Prostate gland (tissue), 2 donors: ENCODE results near the gene STK24. TPM values are rescaled to one million over a fixed set of nuclear protein-coding genes. Genes with fewer than 3 reads are reported as not detected.

Experiments
- DNase-seq: peaks from one replicate; pipeline ENCODE4 v3.0.0-alpha.2; 2019; ENCODE audit warnings: low spot score
- H3K27ac ChIP-seq, 2 donors: fragments of 200-600 bp; sonication (generic); 2 replicates each; pipeline ENCODE4 v1.5.1; 2017 to 2019
- H3K27me3 ChIP-seq: fragments of 200-600 bp; sonication (generic); replicated peaks from 2 replicates; pipeline ENCODE4 v1.5.1; 2019; ENCODE audit not compliant: insufficient read depth
- H3K36me3 ChIP-seq, 2 donors: fragments of 200-600 bp; sonication (generic); 1 replicate in 1 of 2; 2 replicates in 1 of 2; pipeline versions ENCODE4 v1.5.1 to v1.8.1; 2017 to 2019
- H3K4me1 ChIP-seq: fragments of 200-600 bp; sonication (generic); replicated peaks from 2 replicates; pipeline ENCODE4 v1.5.1; 2019
- H3K4me3 ChIP-seq, 2 donors: fragments of 200-600 bp; sonication (generic); 2 replicates each; pipeline ENCODE4 v1.5.1; 2017 to 2019
- H3K9me3 ChIP-seq: fragments of 200-600 bp; sonication (generic); 2 replicates; pipeline ENCODE4 v1.5.1; 2017
- POLR2A ChIP-seq: fragments of 450-650 bp; IDR thresholded peaks from one replicate; pipeline ENCODE4 v1.6.1; 2016; ENCODE audit warnings: antibody characterized with exemption, mild to moderate bottlenecking
- POLR2AphosphoS5 ChIP-seq: sonication (generic); formaldehyde crosslinking; IDR thresholded peaks from one replicate; pipeline ENCODE4 v1.6.1; 2017; ENCODE audit warnings: antibody characterized with exemption
- WGBS: methylation state at CpG from one replicate; pipeline ENCODE4 v1.1.5; 2018; 5-methylcytosine and 5-hydroxymethylcytosine counted together
- intact Hi-C: fragments of 100-400 bp; cut with DNase I; formaldehyde crosslinking; loops from one replicate; pipeline ENCODE4 v1.14.2; 2022
- total RNA-seq, 2 donors: library from RNA; depleted of rRNA; stranded (reverse); fragments of >200 nt; gene quantifications; one replicate each; pipeline ENCODE4 v1.1.0, GENCODE V29; 2016
- TF ChIP-seq, protein P1 (sequence below), 4 experiments: fragments of 200-600 bp in 2 of 4; fragments of 450-650 bp in 2 of 4; sonication (generic) in 2 of 4; IDR thresholded peaks; 1 replicate in 3 of 4; 2 replicates in 1 of 4; pipeline ENCODE4 v1.5.1; 2016 to 2019; ENCODE audit warnings: antibody characterized with exemption in 4 of 4, mild to moderate bottlenecking in 2 of 4, moderate library complexity in 2 of 4

The STK24 gene
- total RNA-seq, 2 donors from 2014 or later: 80.5 to 187 TPM

DNA sequence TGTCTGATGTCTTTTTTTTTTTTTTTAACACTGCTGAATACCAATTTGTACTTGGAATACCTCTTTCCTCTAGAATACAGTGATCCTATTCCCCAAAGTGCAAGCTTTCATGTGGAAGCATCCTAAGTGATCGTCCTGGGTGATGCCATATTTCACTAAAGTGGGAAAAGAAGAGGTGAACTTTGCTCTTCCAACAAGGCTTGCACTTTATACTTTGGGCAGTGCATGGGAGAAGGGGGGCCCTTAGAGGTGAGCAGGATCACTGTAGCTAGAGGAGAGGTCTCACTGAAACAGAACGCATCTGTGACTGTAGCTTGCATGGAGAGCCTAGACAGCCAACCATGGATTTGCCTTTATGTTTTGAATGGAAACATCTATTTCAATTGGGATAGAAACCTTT is 173.8 kb downstream of the STK24 start:
- no peak overlapping the region for H3K4me3 ChIP-seq
- TF ChIP-seq POLR2AphosphoS5 (no peak), POLR2A (no peak)
- TF ChIP-seq, protein P1, sequence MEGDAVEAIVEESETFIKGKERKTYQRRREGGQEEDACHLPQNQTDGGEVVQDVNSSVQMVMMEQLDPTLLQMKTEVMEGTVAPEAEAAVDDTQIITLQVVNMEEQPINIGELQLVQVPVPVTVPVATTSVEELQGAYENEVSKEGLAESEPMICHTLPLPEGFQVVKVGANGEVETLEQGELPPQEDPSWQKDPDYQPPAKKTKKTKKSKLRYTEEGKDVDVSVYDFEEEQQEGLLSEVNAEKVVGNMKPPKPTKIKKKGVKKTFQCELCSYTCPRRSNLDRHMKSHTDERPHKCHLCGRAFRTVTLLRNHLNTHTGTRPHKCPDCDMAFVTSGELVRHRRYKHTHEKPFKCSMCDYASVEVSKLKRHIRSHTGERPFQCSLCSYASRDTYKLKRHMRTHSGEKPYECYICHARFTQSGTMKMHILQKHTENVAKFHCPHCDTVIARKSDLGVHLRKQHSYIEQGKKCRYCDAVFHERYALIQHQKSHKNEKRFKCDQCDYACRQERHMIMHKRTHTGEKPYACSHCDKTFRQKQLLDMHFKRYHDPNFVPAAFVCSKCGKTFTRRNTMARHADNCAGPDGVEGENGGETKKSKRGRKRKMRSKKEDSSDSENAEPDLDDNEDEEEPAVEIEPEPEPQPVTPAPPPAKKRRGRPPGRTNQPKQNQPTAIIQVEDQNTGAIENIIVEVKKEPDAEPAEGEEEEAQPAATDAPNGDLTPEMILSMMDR (IDR thresholded peaks at IDR 0.05): no peak
- no peak for DNase-seq
- H3K27me3 ChIP-seq: no peaks in the 10 kb centered on the region
- H3K4me1 ChIP-seq: peaks cover 3% of the 10 kb centered on the region
- WGBS: 94% methylated on average over 2 of the region's 2 CpGs
- intact Hi-C loops: no loop called here
- no peaks in the 10 kb centered on the region for H3K9me3 ChIP-seq
- no peaks in the 10 kb centered on the region for H3K36me3 ChIP-seq
- no peak overlapping the region for H3K27ac ChIP-seq

DNA sequence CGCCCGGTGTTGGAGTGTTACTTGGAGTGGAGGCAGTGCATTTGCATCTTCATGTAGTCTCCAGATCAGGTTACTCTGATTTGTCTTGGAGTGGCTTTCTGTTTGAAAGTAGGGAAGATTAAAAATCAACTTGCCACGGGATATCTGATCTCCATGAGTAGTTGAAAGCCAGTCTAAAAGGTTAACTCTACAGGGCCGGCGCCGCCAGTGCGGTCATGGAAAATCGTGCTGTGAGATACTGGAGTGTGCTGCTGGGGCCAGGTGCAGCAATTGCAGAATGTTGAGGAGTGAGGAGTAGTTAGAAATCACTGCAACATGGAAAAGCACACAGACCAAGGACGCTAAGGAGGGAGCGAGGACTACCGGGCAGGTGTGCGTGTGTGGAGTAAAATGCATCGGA is 175.0 kb downstream of the STK24 start:
- DNase-seq: no peak
- Histone ChIP-seq H3K27me3 (no peaks in the 10 kb centered on the region), H3K36me3 (no peaks in the 10 kb centered on the region), H3K4me1 (peaks cover 3% of the 10 kb centered on the region), H3K4me3 (no peak overlapping the region), H3K9me3 (no peaks in the 10 kb centered on the region), H3K27ac (no peak overlapping the region)
- TF ChIP-seq, protein P1 (IDR thresholded peaks at IDR 0.05): no peak
- TF ChIP-seq POLR2A (no peak), POLR2AphosphoS5 (no peak)
- WGBS: 93% methylated on average over 13 of the region's 13 CpGs
- intact Hi-C loops: no loop called here

DNA sequence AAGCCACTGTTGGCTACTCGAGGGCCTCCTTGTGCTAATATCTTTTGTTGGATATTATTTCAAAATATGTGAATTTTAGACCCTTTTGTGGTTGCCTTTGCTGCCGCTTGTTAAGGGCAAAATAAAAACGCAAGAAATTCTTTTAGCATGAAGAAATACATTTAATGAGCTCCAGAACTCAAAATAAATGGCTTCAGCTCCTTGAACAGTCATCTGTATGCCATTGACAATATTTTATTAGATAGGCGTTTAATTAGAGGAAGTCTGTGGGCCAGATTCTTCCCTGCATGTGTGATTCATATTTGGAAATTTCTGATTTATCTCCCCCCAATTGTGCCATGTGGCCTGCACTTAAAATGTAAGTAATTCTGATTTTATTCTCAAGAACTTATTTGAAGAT is 177.2 kb downstream of the STK24 start:
- no peaks in the 10 kb centered on the region for H3K4me1 ChIP-seq
- intact Hi-C loops: loop anchor here (2.0 to 10.0 kb wide), 3 partner anchors 259 to 545 kb away; no protein-coding TSS in a partner anchor
- H3K9me3 ChIP-seq: no peaks in the 10 kb centered on the region
- no peak overlapping the region for H3K4me3 ChIP-seq
- no peaks in the 10 kb centered on the region for H3K36me3 ChIP-seq
- WGBS: 71% methylated on average over 4 of the region's 4 CpGs
- H3K27me3 ChIP-seq: no peaks in the 10 kb centered on the region
- no peak overlapping the region for H3K27ac ChIP-seq
- TF ChIP-seq, protein P1 (IDR thresholded peaks at IDR 0.05): no peak
- no peak for TF ChIP-seq POLR2A
- no peak for TF ChIP-seq POLR2AphosphoS5
- no peak for DNase-seq

DNA sequence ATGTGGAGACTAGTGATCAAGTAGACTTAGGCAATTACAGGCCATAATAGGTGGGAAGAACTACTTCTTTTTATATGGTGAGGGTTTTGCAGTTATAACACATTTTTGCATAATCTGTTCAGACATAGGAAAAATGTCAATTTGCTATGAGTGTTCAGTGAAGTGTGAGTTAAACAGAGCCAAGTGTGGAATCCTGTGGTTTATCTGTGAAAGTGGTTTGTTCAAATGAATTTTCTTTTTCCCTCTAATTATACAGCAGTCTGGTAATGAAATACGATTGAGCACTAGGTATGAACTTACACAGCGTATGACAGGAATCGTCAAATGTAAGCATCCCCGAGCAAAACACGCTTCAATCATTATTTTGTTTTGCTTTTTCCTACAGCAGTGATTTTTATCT is 178.3 kb downstream of the STK24 start:
- H3K4me3 ChIP-seq: no peak overlapping the region
- DNase-seq: no peak
- intact Hi-C loops: loop anchor here (2.0 to 10.0 kb wide), 3 partner anchors 258 to 544 kb away; no protein-coding TSS in a partner anchor
- H3K36me3 ChIP-seq: no peaks in the 10 kb centered on the region
- no peaks in the 10 kb centered on the region for H3K9me3 ChIP-seq
- H3K27ac ChIP-seq: no peak overlapping the region
- H3K27me3 ChIP-seq: no peaks in the 10 kb centered on the region
- no peak for TF ChIP-seq POLR2AphosphoS5
- TF ChIP-seq, protein P1 (IDR thresholded peaks at IDR 0.05): no peak
- TF ChIP-seq POLR2A: no peak
- WGBS: 81% methylated on average over 5 of the region's 5 CpGs
- H3K4me1 ChIP-seq: no peaks in the 10 kb centered on the region

DNA sequence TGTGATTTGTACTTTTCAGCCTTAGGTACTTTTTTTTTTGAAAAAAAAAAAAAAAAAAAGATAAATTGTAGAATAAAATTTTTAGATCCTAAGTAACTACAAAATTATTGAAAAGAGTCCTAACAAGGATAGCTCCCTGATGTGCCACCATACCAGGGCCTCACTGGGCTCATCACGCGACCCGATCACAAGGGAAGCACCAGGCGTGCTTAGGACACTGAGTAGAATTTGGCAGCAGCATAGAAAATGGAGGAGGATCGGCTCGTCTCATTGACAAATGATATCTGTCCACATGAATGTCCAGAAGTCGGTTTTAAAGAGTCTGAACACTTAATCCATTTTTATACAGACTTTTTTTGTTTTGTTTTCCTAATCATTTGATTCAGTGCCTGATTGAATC is 179.0 kb downstream of the STK24 start:
- DNase-seq: no peak
- 79% methylated on average over 7 of the region's 7 CpGs for WGBS
- Histone ChIP-seq H3K36me3 (no peaks in the 10 kb centered on the region), H3K9me3 (no peaks in the 10 kb centered on the region), H3K4me3 (no peak overlapping the region), H3K4me1 (no peaks in the 10 kb centered on the region), H3K27ac (no peak overlapping the region), H3K27me3 (no peaks in the 10 kb centered on the region)
- intact Hi-C loops: loop anchor here (2.0 to 10.0 kb wide), 3 partner anchors 257 to 543 kb away; no protein-coding TSS in a partner anchor
- no peak for TF ChIP-seq POLR2A
- TF ChIP-seq POLR2AphosphoS5: no peak
